ENCODE data around the gene TLE4. TPM values are rescaled to one million over a fixed set of nuclear protein-coding genes. Genes with fewer than 3 reads are reported as not detected.
A peak's percentile ranks its signal among the peaks of the same experiment; 100 is the strongest.

The TLE4 gene
- total and polyA plus RNA-seq, 2 of the 13 experiments (the other 11 are each of a cell fraction or from before 2014, with no cell fraction given) = 2.0 to 2.3 TPM

GRCh38 chr9:79571309-79572031 lies at the start of gene TLE4 (continued):
- TF ChIP-seq, protein P1, sequence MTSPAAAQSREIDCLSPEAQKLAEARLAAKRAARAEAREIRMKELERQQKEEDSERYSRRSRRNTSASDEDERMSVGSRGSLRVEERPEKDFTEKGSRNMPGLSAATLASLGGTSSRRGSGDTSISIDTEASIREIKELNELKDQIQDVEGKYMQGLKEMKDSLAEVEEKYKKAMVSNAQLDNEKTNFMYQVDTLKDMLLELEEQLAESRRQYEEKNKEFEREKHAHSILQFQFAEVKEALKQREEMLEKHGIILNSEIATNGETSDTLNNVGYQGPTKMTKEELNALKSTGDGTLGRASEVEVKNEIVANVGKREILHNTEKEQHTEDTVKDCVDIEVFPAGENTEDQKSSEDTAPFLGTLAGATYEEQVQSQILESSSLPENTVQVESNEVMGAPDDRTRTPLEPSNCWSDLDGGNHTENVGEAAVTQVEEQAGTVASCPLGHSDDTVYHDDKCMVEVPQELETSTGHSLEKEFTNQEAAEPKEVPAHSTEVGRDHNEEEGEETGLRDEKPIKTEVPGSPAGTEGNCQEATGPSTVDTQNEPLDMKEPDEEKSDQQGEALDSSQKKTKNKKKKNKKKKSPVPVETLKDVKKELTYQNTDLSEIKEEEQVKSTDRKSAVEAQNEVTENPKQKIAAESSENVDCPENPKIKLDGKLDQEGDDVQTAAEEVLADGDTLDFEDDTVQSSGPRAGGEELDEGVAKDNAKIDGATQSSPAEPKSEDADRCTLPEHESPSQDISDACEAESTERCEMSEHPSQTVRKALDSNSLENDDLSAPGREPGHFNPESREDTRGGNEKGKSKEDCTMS (CRISPR knock-in tag; conservative IDR thresholded peaks at IDR 0.05) = no peak
- TF ChIP-seq, protein P2, sequence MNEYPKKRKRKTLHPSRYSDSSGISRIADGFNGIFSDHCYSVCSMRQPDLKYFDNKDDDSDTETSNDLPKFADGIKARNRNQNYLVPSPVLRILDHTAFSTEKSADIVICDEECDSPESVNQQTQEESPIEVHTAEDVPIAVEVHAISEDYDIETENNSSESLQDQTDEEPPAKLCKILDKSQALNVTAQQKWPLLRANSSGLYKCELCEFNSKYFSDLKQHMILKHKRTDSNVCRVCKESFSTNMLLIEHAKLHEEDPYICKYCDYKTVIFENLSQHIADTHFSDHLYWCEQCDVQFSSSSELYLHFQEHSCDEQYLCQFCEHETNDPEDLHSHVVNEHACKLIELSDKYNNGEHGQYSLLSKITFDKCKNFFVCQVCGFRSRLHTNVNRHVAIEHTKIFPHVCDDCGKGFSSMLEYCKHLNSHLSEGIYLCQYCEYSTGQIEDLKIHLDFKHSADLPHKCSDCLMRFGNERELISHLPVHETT (CRISPR knock-in tag; conservative IDR thresholded peaks at IDR 0.05) = no peak
- 0 out of 2 replicates have a peak, but pooled peaks have one; percentile 41 for TF ChIP-seq RFXAP (CRISPR knock-in tag; IDR thresholded peaks at IDR 0.05; ENCODE audit: borderline replicate concordance)
- TF ChIP-seq SOX13 (IDR thresholded peaks at IDR 0.05) = no peak
- TF ChIP-seq SOX13 (CRISPR knock-in tag; conservative IDR thresholded peaks at IDR 0.05 in 1 of 2, IDR thresholded peaks at IDR 0.05 in 1 of 2) = peak in 1 of 2 experiments; percentile 13; a peak in 1 of 4 replicates
- no peak for TF ChIP-seq ZNF570 (CRISPR knock-in tag; IDR thresholded peaks at IDR 0.05; ENCODE audit: borderline replicate concordance)
- TF ChIP-seq RAD21 (CRISPR knock-in tag; IDR thresholded peaks at IDR 0.05) = no peak
- no peak for TF ChIP-seq ZNF468 (CRISPR knock-in tag; IDR thresholded peaks at IDR 0.05)
- TF ChIP-seq JDP2 (CRISPR knock-in tag; IDR thresholded peaks at IDR 0.05; ENCODE audit: borderline replicate concordance) = no peak
- TF ChIP-seq, protein P3, sequence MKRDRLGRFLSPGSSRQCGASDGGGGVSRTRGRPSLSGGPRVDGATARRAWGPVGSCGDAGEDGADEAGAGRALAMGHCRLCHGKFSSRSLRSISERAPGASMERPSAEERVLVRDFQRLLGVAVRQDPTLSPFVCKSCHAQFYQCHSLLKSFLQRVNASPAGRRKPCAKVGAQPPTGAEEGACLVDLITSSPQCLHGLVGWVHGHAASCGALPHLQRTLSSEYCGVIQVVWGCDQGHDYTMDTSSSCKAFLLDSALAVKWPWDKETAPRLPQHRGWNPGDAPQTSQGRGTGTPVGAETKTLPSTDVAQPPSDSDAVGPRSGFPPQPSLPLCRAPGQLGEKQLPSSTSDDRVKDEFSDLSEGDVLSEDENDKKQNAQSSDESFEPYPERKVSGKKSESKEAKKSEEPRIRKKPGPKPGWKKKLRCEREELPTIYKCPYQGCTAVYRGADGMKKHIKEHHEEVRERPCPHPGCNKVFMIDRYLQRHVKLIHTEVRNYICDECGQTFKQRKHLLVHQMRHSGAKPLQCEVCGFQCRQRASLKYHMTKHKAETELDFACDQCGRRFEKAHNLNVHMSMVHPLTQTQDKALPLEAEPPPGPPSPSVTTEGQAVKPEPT (CRISPR knock-in tag; IDR thresholded peaks at IDR 0.05; ENCODE audit: low read depth) = no peak
- no peak for TF ChIP-seq ZNF530 (CRISPR knock-in tag; IDR thresholded peaks at IDR 0.05; ENCODE audit: low read depth)
- TF ChIP-seq HOXA9 (CRISPR knock-in tag; IDR thresholded peaks at IDR 0.05; ENCODE audit: borderline replicate concordance) = no peak
- TF ChIP-seq FOXM1 (CRISPR knock-in tag; IDR thresholded peaks at IDR 0.05) = no peak
- TF ChIP-seq ARID4A (CRISPR knock-in tag; IDR thresholded peaks at IDR 0.05; ENCODE audit: borderline replicate concordance) = peak; percentile 70; the same call in 1 of the 2 replicates
- TF ChIP-seq ZNF782 (CRISPR knock-in tag; IDR thresholded peaks at IDR 0.05; ENCODE audit: borderline replicate concordance) = no peak
- no peak for TF ChIP-seq ISL2 (CRISPR knock-in tag; IDR thresholded peaks at IDR 0.05)
- no peak for TF ChIP-seq RCOR2 (CRISPR knock-in tag; IDR thresholded peaks at IDR 0.05)
- TF ChIP-seq HNRNPUL1 (IDR thresholded peaks at IDR 0.05; ENCODE audit: low read depth, low read length) = 0 out of 2 replicates have a peak, but pooled peaks have one; percentile 72
- TF ChIP-seq ZNF256 (CRISPR knock-in tag; conservative IDR thresholded peaks at IDR 0.05) = no peak
- no peak for TF ChIP-seq ERF (CRISPR knock-in tag; IDR thresholded peaks at IDR 0.05)

Data from HepG2 (cell line).